GM23248 (cell line): Measurements from ENCODE around the gene SLC45A1. TPM values are rescaled to one million over a fixed set of nuclear protein-coding genes. Genes with fewer than 3 reads are reported as not detected.
A peak's percentile ranks its signal among the peaks of the same experiment; 100 is the strongest.

Experiments used
- DNase-seq: peaks from one replicate; pipeline ENCODE4 v3.0.0-alpha.2; 2015
- H2AFZ ChIP-seq: fragments of 200-600 bp; sonication (generic); 2 replicates; pipeline ENCODE4 v1.6.1; 2016; ENCODE audit warnings: antibody characterized with exemption
- H3F3A ChIP-seq: fragments of 200-600 bp; sonication (generic); 2 replicates; pipeline ENCODE4 v1.6.1; 2016; ENCODE audit warnings: mild to moderate bottlenecking, antibody characterized with exemption, mixed run types; ENCODE audit not compliant: insufficient read depth
- H3K27ac ChIP-seq: fragments of 200-600 bp; sonication (generic); 2 replicates; pipeline ENCODE4 v1.5.1; 2016; ENCODE audit warnings: mild to moderate bottlenecking
- H3K27me3 ChIP-seq: fragments of 200-600 bp; sonication (generic); replicated peaks from 2 replicates; pipeline ENCODE4 v1.6.1; 2016; ENCODE audit warnings: mild to moderate bottlenecking; ENCODE audit not compliant: insufficient read depth
- H3K36me3 ChIP-seq: fragments of 200-600 bp; sonication (generic); 2 replicates; pipeline ENCODE4 v1.6.1; 2016; ENCODE audit warnings: low read depth, mild to moderate bottlenecking
- H3K4me1 ChIP-seq: fragments of 200-600 bp; sonication (generic); 2 replicates; pipeline ENCODE4 v1.6.1; 2016; ENCODE audit warnings: mild to moderate bottlenecking; ENCODE audit not compliant: insufficient read depth
- H3K4me2 ChIP-seq: fragments of 200-600 bp; sonication (generic); one replicate; pipeline ENCODE4 v1.6.1; 2016; ENCODE audit warnings: mild to moderate bottlenecking; ENCODE audit not compliant: unreplicated experiment
- H3K4me3 ChIP-seq: fragments of 200-600 bp; sonication (generic); 2 replicates; pipeline ENCODE4 v1.5.1; 2016; ENCODE audit warnings: mild to moderate bottlenecking
- H3K79me2 ChIP-seq: fragments of 200-600 bp; sonication (generic); 2 replicates; pipeline ENCODE4 v1.6.1; 2016; ENCODE audit warnings: mild to moderate bottlenecking; ENCODE audit not compliant: insufficient read depth
- H3K9ac ChIP-seq: fragments of 200-600 bp; sonication (generic); 2 replicates; pipeline ENCODE4 v1.6.1; 2016; ENCODE audit warnings: mild to moderate bottlenecking
- H3K9me2 ChIP-seq: fragments of 200-600 bp; sonication (generic); 2 replicates; pipeline ENCODE4 v1.6.1; 2016; ENCODE audit warnings: mixed run types, mild to moderate bottlenecking, moderate library complexity; ENCODE audit not compliant: insufficient read depth
- H3K9me3 ChIP-seq: fragments of 200-600 bp; sonication (generic); one replicate; pipeline ENCODE4 v1.6.1; 2017; ENCODE audit warnings: low read depth
- H4K20me1 ChIP-seq: fragments of 200-600 bp; sonication (generic); 2 replicates; pipeline ENCODE4 v1.6.0; 2016; ENCODE audit not compliant: insufficient read depth
- EZH2 ChIP-seq: fragments of 200-600 bp; sonication (generic); IDR thresholded peaks from 2 replicates; pipeline ENCODE4 v1.6.1; 2018; ENCODE audit warnings: antibody characterized with exemption, mild to moderate bottlenecking; ENCODE audit not compliant: insufficient read depth, poor library complexity, severe bottlenecking
- EZH2phosphoT487 ChIP-seq: fragments of 200-600 bp; sonication (generic); IDR thresholded peaks from 2 replicates; pipeline ENCODE4 v1.6.1; 2018; ENCODE audit warnings: antibody characterized with exemption, moderate library complexity, mild to moderate bottlenecking, low read depth; ENCODE audit not compliant: insufficient read depth
- WGBS, 2 experiments: methylation state at CpG; one replicate each; pipeline ENCODE4 v1.1.6; 2015 to 2017; ENCODE audit warnings: low lambda C conversion rate in 2 of 2, low coverage in 1 of 2; ENCODE audit errors: missing lambda C conversion rate in 2 of 2; 5-methylcytosine and 5-hydroxymethylcytosine counted together
- in situ Hi-C: fragments of 300-500 bp; cut with MboI; formaldehyde crosslinking; loops from 2 replicates; pipeline ENCODE4 v1.15.0; 2020
- polyA plus RNA-seq: library from polyadenylated mRNA; unstranded; fragments of >200 nt; fragmentation: Nextera tagmentation; extraction: Ambion mirVana; gene quantifications from 2 replicates; pipeline ENCODE4 v1.2.1, GENCODE V29; 2016
- total RNA-seq: library from RNA; depleted of rRNA; stranded (reverse); fragments of >200 nt; shearing (Covaris generic); gene quantifications from 2 replicates; pipeline ENCODE4 v1.2.3, GENCODE V29; 2014

SLC45A1 gene
- total and polyA plus RNA-seq, 2 experiments from 2014 or later: 0.97 to 1.9 TPM

GRCh38 chr1:8348047-8348776, 30.3 kb downstream of the SLC45A1 start:
- H2AFZ ChIP-seq: no peak overlapping the region
- no peaks in the 10 kb centered on the region for H4K20me1 ChIP-seq
- H3K4me2 ChIP-seq: no peak overlapping the region
- 77 to 83% methylated on average over 15 to 21 of the region's 21 CpGs for WGBS, 2 experiments
- no peaks in the 10 kb centered on the region for H3K9me3 ChIP-seq
- no peak overlapping the region for H3K9ac ChIP-seq
- H3K9me2 ChIP-seq: no peaks in the 10 kb centered on the region
- no peak overlapping the region for H3K4me3 ChIP-seq
- H3K36me3 ChIP-seq: 0 out of 2 replicates have a peak, but pooled peaks cover 5% of the 10 kb centered on the region
- DNase-seq: no peak
- H3K4me1 ChIP-seq: peaks cover 7% of the 10 kb centered on the region
- in situ Hi-C loops: no loop called here
- no peak for TF ChIP-seq EZH2
- no peak for TF ChIP-seq EZH2phosphoT487
- H3K27ac ChIP-seq: no peak overlapping the region
- no peaks in the 10 kb centered on the region for H3K27me3 ChIP-seq
- H3F3A ChIP-seq: 0 out of 2 replicates have a peak, but pooled peaks cover 5% of the 10 kb centered on the region
- no peaks in the 10 kb centered on the region for H3K79me2 ChIP-seq

GRCh38 chr1:8348777-8349472, 31.0 kb downstream of the SLC45A1 start:
- DNase-seq: peak; percentile 71

GRCh38 chr1:8349473-8349865, 31.6 kb downstream of the SLC45A1 start:
- H3K4me2 ChIP-seq: no peak overlapping the region
- TF ChIP-seq EZH2 (no peak), EZH2phosphoT487 (no peak)
- no peaks in the 10 kb centered on the region for H3K27me3 ChIP-seq
- 0 out of 2 replicates have a peak, but pooled peaks cover 5% of the 10 kb centered on the region for H3F3A ChIP-seq
- no peaks in the 10 kb centered on the region for H3K9me3 ChIP-seq
- no peak overlapping the region for H3K4me3 ChIP-seq
- 76 to 77% methylated on average over 9 of the region's 9 CpGs for WGBS, 2 experiments
- no peak overlapping the region for H3K27ac ChIP-seq
- H3K9ac ChIP-seq: no peak overlapping the region
- no peak overlapping the region for H2AFZ ChIP-seq
- no peaks in the 10 kb centered on the region for H3K9me2 ChIP-seq
- no peak for DNase-seq
- in situ Hi-C loops: no loop called here
- peaks cover 17% of the 10 kb centered on the region; the same call in 1 of the 2 replicates for H3K36me3 ChIP-seq
- H4K20me1 ChIP-seq: no peaks in the 10 kb centered on the region
- no peaks in the 10 kb centered on the region for H3K79me2 ChIP-seq
- H3K4me1 ChIP-seq: no peaks in the 10 kb centered on the region

More at GRCh38 chr1:8348777-8349472, 31.0 kb downstream of the SLC45A1 start:
- no peaks in the 10 kb centered on the region for H3K9me3 ChIP-seq
- H2AFZ ChIP-seq: no peak overlapping the region
- H3K27ac ChIP-seq: no peak overlapping the region
- peaks cover 2% of the 10 kb centered on the region for H3K4me1 ChIP-seq
- 0 out of 2 replicates have a peak, but pooled peaks cover 5% of the 10 kb centered on the region for H3F3A ChIP-seq
- no peaks in the 10 kb centered on the region for H4K20me1 ChIP-seq
- TF ChIP-seq EZH2 (no peak), EZH2phosphoT487 (no peak)
- no peaks in the 10 kb centered on the region for H3K79me2 ChIP-seq
- no peaks in the 10 kb centered on the region for H3K27me3 ChIP-seq
- peaks cover 11% of the 10 kb centered on the region; the same call in 1 of the 2 replicates for H3K36me3 ChIP-seq
- H3K4me3 ChIP-seq: no peak overlapping the region
- in situ Hi-C loops: no loop called here
- no peak overlapping the region for H3K9ac ChIP-seq
- 14 to 23% methylated on average over 18 to 21 of the region's 21 CpGs for WGBS, 2 experiments
- H3K9me2 ChIP-seq: no peaks in the 10 kb centered on the region
- H3K4me2 ChIP-seq: no peak overlapping the region

GRCh38 chr1:8349961-8350360, 32.0 kb downstream of the SLC45A1 start:
- no peaks in the 10 kb centered on the region for H4K20me1 ChIP-seq
- H2AFZ ChIP-seq: no peak overlapping the region
- H3K27ac ChIP-seq: no peak overlapping the region
- 16 to 21% methylated on average over 14 of the region's 14 CpGs for WGBS, 2 experiments
- peaks cover 22% of the 10 kb centered on the region; the same call in 1 of the 2 replicates for H3K36me3 ChIP-seq
- H3K9me2 ChIP-seq: no peaks in the 10 kb centered on the region
- H3F3A ChIP-seq: 0 out of 2 replicates have a peak, but pooled peaks cover 5% of the 10 kb centered on the region
- TF ChIP-seq EZH2 (no peak), EZH2phosphoT487 (no peak)
- H3K9me3 ChIP-seq: no peaks in the 10 kb centered on the region
- no peak overlapping the region for H3K4me3 ChIP-seq
- H3K9ac ChIP-seq: no peak overlapping the region
- H3K27me3 ChIP-seq: no peaks in the 10 kb centered on the region
- H3K79me2 ChIP-seq: no peaks in the 10 kb centered on the region
- no peak overlapping the region for H3K4me2 ChIP-seq
- in situ Hi-C loops: no loop called here
- DNase-seq: peak; percentile 52
- H3K4me1 ChIP-seq: no peaks in the 10 kb centered on the region
